Purkinje cell (primary cell): ENCODE results near the gene SLC25A19. TPM values are rescaled to one million over a fixed set of nuclear protein-coding genes. Genes with fewer than 3 reads are reported as not detected.

Experiments
- polyA plus RNA-seq: library from polyadenylated mRNA; unstranded; fragments of >200 nt; fragmentation: Nextera tagmentation; gene quantifications from 2 replicates; pipeline ENCODE4 v1.2.1, GENCODE V29; 2014

The SLC25A19 gene
- polyA plus RNA-seq: 5.8 and 8.1 TPM in 2 replicates

GRCh38 chr17:75289115-75289831 is at the start of gene SLC25A19:
Gene SLC25A19 (minus strand): TSS chr17:75289433. CDS start chr17:75286764, 2,669 bp downstream.

GRCh38 chr17:75270966-75271232 is 18.3 kb downstream of the SLC25A19 start, which contains the start of gene MIF4GD:
Gene MIF4GD (minus strand): TSS chr17:75271231. CDS start chr17:75270195, 1,036 bp downstream.

GRCh38 chr17:75261336-75262111 is 27.7 kb downstream of the SLC25A19 start, which contains the start of the genes GGA3 and MRPS7:
Gene GGA3 (minus strand): TSS chr17:75261606. CDS start chr17:75261587, 19 bp downstream.
Gene MRPS7 (plus strand): TSS chr17:75261879. CDS start chr17:75261901, 22 bp downstream.

Other genes starting within 250 kb of the SLC25A19 start
- 1,868 and 2,230 TPM in 2 replicates for gene ATP5PD, start 242.5 kb downstream of the SLC25A19 start, polyA plus RNA-seq
- 22.1 and 31.1 TPM in 2 replicates for gene KCTD2, start 242.2 kb downstream of the SLC25A19 start, polyA plus RNA-seq
- not detected in 2 replicates for gene SLC16A5, start 201.5 kb downstream of the SLC25A19 start, polyA plus RNA-seq
- gene ARMC7, start 179.5 kb downstream of the SLC25A19 start, polyA plus RNA-seq: 1.4 and 2.4 TPM in 2 replicates
- gene NT5C, start 157.7 kb downstream of the SLC25A19 start, polyA plus RNA-seq: 4.3 and 4.7 TPM in 2 replicates
- 49.1 and 67.8 TPM in 2 replicates for gene JPT1, start 134.9 kb downstream of the SLC25A19 start, polyA plus RNA-seq
- gene SUMO2, start 106.5 kb downstream of the SLC25A19 start, polyA plus RNA-seq: 301 and 548 TPM in 2 replicates
- gene NUP85, start 83.8 kb downstream of the SLC25A19 start, polyA plus RNA-seq: 11.8 and 23.0 TPM in 2 replicates
- gene GGA3, start 27.8 kb downstream of the SLC25A19 start, polyA plus RNA-seq: 9.1 and 10.0 TPM in 2 replicates
- gene MRPS7, start 27.6 kb downstream of the SLC25A19 start, polyA plus RNA-seq: 64.4 and 95.0 TPM in 2 replicates
- gene MIF4GD, start 18.2 kb downstream of the SLC25A19 start, polyA plus RNA-seq: 3.8 and 7.1 TPM in 2 replicates
- 219 and 222 TPM in 2 replicates for gene GRB2, start 116.2 kb upstream of the SLC25A19 start, polyA plus RNA-seq
- gene TMEM94, start 167.2 kb upstream of the SLC25A19 start, polyA plus RNA-seq: 6.1 and 6.2 TPM in 2 replicates
- 0.17 and 0.27 TPM in 2 replicates for gene CASKIN2, start 226.1 kb upstream of the SLC25A19 start, polyA plus RNA-seq
- 2.3 and 4.3 TPM in 2 replicates for gene TSEN54, start 227.1 kb upstream of the SLC25A19 start, polyA plus RNA-seq
- gene LLGL2, start 236.3 kb upstream of the SLC25A19 start, polyA plus RNA-seq: not detected in 2 replicates